CD4-positive, alpha-beta T cell treated with Interleukin-15 for 4 hours (primary cell): ENCODE data around the gene CFAP46.
"Not testable (repeated sequence)": the region's sequence is repeated elsewhere in the genome, so short reads cannot be mapped to it uniquely, and the experiment has no call there.

Source experiments
- DNase-seq: peaks from one replicate; pipeline ENCODE4 v3.0.0-alpha.2; 2020; ENCODE audit warnings: low spot score

CFAP46 gene

DNA sequence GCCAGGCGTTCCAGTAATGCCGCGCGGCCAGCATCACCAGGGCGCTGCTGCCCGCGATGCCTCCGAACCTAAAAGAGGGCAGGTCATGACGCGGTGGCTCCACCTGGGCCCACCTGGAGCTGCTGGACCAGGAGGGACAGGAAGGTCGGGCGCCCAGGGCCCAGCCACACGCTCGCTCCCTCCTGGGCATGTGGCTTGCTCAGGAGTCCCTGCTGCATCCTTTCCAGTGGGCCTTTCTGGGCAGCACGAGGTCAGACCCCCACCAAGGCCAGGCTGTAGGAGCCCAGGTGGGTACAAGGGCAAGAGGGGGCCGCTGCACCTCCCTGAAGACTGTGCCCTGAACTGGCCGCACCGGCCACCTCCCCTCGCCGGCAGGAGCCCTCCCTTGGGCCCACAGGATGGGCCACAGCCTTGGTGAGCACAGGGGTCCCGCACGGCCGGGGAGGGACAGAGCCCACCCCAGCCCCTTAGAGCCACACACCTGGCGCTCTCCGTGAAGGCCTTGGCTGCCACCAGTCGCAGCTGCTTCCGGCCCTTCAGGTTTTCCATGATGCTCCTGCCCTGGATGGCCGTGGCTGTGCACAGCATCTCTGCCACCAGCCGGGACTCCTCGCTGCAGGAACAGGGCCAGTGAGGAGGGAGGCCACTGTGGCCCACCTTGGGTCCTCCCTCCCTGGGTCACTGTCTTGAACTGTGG is 43.2 kb downstream of the CFAP46 start:
- no peak for DNase-seq

DNA sequence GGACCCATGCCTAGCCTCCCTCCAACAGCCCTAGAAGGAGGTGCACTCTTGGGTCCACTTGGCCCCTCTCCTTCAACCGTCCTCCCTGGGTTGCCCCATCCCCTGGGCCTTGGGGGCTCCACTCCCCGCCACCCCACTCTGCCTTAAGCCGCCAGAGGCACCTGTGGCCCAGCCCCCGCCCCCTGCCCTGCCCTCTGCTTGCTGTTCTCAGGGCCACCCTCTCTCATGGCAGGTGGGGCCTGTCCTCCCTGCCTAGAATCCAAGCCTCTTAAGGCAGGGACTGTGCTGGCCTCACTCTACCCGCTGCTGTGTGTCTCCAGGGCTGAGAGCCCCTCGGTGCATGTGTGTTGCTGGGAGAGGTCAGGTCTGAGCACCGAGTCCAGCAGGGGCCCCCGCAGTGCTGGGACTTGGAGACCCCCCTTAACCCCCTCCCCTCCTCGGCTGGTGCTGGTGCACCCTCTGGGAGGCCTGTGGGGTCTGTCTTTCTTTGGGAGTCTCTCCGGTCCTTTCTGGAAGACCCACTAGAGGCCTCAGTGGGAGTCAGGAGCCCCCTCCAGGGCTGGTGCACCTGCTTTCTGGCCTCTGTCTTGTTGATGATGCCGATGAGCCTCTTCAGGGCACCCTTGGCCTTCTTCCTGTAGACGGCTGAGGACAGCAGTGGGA is 43.8 kb downstream of the CFAP46 start:
- no peak for DNase-seq

DNA sequence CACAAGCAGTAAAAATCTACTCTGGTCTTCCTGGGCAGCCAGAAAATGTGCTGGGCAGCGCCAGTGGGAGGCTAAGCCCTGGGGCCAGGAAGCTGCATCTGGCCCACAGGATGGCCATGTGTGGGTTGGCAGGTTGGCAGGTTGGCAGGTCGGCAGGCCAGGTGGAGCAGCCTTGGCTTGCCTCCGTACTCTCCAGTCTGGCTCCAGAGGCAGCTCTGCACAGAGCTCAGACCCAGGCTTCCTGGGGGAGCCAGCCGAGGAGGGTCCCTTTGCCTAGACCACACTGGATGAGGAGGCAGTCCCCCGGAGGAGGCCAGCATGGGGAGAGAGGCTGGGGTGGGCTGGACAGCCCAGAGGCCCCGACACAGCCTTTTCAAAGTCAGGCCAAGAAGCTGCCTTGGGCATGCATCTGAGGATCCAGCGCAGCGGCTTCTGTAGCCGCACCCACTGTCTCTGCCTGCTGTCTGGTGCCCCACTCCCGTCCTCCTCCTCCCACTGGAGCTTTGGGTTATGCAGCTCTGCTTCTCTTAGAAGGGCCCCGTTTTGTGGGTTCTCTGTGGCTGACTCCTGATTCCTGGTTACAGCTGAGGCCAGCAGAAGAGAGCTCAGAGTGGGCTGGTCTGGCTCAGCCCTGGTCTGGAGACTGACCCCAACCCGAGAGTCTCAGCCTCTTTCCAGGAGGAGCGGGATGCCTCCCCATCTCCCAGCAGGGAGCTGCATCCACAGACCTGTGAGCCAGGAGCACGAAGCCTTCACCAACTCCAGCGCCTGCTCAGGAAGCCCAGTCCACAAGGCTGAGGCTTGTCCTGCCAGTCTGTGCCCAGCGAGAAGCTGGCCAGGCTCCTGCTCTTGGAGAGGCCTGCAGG is 44.6 kb downstream of the CFAP46 start:
- no peak for DNase-seq

- DNase-seq: not testable (repeated sequence)
Measured at GRCh38 chr10:132893786-132894185, 48.6 kb downstream of the CFAP46 start.

DNA sequence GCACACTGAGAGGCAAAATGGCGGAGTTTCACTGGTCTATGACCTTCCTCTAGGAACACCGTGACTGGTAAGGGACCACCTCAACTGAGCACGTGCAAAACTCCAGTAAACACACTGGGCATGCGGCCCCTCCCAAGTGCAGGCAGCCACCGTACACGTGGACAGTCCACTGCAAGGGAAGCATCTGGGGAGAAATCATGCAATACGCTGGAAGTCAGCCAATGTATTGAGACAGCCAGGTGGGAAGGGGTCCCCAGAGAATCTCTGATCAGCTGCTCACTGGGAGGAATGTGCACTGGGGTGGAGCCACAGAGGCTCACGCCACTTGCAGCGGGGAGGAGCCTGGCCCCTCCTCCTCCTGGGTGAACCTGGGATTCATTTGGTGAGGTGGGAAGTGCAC is 49.3 kb downstream of the CFAP46 start:
- no peak for DNase-seq

DNA sequence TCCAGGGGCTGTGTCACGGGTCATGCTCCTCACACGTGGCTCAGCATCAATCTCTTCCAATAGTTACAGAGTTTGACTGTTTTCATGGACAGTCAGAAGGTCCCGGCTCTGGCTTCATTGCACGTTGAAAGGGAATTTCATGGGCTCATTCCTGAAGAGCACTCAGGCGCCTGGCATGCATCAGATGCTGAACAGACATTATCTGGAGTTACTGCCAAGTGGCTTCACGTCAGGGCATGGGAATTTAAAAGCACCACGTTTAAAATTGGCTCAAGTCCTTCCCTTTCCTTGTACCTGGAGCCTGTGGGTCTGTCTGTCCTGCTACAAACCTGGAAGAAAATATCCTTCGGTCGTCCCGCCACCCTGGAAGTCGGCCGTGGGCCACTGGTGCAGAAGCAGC is 50.4 kb downstream of the CFAP46 start:
- DNase-seq: no peak

DNA sequence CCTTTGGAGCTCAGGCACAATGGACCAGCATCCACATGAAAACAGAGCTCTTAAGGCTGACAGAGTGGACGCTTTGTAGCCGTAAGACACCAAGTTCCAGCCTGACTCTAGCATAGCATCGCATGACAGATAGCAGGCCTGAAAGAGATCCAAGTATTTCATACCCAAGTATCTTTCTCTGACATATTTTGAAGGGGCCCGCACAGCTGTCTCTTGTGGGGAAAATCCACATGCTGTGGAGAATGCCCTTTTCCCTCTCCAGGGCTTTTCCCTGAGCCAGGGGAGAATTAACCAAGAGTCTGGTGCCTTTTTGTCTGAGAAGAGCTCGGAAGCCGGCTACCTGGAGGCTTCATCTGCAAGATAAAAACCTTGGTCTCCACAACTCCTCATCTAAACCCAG is 51.0 kb downstream of the CFAP46 start:
- DNase-seq: no peak

GRCh38 chr10:132890301-132890700 is 52.1 kb downstream of the CFAP46 start:
- DNase-seq: no peak

- no peak for DNase-seq
Measured at GRCh38 chr10:132889556-132889955, 52.8 kb downstream of the CFAP46 start.

DNA sequence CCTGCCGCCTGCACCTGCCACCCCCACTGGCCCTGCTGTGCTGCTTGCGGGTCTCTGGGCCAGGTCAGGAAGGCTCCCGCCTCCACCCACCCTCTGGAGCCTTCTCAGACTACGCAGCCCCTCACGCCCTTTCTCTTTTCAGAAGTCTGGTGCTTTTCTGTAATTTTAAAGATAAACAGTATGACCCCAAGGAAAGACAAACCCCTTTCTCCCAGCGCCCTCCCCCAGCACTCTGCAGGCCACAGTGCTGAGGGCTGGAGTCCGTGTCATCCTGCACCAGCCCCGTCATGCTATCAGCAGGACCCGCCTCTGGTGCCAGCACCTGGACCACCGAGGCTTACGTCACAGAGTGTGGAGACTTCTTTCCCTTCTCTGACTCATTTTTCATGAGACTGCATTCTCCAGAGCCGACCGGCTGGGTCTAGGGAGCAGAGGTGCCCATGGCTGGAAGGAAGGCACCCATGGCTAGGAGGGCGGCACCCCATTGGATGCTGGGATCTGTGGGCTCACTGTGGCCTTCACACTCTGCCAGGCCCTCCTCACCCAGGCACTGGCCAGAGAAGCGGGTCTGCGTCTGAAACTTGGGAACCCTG is 53.4 kb downstream of the CFAP46 start:
- DNase-seq: no peak

DNA sequence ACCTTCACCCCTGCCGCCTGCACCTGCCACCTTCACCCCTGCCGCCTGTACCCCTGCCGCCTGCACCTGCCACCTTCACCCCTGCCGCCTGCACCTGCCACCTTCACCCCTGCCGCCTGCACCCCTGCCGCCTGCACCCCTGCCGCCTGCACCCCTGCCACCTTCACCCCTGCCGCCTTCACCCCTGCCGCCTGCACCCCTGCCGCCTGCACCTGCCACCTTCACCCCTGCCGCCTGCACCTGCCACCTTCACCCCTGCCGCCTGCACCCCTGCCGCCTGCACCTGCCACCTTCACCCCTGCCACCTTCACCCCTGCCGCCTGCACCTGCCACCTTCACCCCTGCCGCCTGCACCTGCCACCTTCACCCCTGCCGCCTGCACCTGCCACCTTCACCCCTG is 53.9 kb downstream of the CFAP46 start:
- DNase-seq: not testable (repeated sequence)

DNA sequence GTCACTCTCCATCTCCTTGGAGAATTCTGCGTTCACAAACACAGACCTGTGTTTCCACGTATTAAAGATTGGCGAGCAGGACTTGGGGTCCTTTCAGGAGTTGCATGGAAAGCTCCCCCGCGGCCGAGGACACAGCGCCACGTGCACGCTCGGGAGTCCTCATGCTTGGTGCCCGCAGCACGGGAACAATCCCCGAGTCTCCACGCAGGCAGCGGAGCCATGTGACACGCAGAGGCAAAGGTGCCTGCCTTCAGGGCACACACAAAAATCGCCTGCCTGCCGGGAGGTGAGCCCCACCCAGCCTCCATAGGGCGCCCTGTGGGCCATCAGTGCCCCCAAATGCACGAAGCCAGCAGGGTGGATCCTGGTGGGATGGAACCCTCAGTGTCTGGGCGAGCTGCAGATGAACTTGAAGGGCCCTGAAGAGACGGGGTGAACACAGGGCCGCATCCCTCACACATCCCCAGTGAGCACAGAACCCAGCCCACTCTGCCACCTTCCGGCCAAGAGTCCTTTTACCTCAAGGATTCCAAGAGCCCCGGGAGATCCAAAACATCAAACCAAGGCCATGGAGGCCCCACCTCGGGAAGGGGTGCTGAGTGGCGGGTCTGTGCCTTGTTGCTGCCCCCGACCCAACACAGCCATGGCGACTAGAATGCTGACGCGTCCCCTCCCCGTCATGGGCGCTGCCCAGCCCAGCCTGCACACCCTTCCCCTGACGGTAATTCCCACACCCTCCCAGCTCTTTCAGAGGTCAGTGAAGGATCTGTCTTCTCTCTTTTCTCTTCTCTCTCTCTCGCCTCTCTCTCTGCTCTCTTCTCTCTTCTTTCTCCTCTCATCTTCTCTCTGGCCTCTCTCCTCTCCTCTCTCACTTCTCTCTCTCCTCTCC is 55.9 kb downstream of the CFAP46 start:
- DNase-seq: no peak

DNA sequence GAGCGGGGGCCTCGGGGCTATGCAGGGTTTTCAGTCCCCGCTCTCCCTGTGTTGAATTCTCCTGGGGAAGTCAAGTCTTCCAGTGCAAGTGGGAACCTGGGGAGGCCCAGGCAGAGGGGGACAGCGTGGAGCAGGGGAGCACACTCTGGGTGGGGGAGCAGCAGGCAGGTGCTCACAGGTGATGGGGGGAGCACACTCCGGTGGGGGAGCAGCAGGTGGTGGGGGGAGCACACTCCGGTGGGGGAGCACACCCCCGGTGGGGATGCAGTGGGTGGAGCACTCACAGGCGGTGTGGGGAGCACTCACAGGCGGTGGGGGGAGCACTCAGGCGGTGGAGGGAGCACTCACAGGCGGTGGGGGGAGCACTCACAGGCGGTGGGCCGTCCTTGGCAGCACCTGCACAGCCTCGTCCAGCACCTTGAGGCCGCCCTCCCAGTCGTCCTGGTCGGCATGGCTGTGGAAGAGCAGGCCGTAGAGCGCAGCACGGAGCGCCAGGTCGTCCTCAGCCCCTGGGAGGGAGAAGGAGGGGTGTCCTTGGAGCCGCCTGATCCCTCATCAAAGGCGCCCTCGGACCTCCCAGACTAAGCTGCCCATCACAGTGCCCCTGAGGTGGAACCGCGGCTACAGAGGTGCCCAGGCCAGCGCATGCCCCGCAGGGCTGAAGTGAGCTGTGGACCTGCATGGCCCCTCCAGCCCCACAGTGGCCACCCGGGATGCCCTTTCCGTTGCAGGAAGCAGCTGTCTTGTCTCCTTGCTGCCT is 56.7 kb downstream of the CFAP46 start:
- no peak for DNase-seq

DNA sequence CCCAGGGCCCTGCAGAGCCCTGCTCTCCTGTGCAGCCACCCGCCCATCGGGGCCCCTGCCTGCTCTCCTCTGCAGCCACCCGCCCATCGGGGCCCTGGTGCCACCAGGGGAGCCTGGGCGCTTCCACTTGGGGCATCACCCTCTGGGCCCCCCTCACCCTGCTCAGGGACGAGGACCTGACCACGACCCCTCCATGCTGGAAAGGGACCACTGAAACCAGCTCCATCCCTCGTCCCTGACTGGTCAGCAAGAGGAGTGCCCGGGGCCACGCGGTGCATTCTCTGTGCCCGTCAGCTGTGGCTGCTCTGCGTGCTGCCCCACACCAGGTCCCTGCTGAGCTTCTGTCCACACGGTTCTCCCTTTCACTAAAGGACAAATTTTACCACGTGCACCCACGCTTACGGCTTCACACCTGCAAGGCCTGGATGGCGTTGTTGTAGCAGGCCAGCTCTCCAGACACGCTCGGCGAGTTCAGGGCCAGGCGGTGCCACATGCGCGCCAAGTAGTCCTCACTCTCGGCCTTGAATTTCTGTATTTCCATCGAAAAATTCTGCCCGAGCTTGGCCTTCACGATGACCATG is 57.6 kb downstream of the CFAP46 start:
- DNase-seq: no peak

DNA sequence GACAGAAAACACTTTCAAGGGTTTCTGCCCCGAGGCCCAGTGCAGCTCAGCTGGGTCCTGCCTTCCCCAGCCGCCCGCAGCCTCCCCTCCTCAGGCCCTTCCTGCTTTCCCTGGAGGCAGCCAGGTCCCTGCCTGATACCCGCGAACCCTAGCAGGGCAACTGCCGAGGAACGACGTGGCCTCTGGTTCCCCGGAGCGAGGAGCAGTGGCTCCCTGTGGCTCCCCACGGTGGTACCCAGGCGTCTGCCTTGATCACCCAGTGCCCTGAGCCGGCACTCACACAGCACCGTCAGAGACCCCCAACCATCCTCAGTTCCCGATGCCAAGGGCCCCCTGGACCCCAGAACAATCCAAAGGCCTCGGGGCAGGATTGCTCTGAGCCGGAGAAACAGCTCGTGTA is 58.3 kb downstream of the CFAP46 start:
- no peak for DNase-seq

DNA sequence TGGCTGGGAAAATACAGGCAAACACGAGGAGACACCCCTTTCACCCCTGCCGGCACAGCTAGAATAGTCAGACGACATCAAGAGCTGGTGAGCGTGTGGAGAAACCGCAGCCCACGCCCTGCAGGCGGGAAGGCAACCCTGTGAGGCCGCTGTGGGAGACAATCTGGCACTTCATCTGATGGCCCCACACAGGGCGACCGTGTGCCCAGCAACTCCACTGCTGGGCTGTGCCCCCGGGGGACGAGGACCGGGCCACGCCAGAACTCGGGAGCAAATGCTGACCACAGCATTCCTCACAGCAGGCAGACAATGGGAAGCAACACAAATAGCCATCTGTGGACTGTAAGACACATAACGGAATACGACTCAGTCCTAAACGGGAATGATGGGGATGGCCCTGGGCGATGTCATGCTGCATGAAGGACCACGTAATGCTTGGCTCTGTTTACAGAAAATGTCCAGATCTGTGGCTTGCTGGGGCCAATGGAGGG is 58.9 kb downstream of the CFAP46 start:
- no peak for DNase-seq

- DNase-seq: no peak
Measured at GRCh38 chr10:132882069-132882951, 60.1 kb downstream of the CFAP46 start.

GRCh38 chr10:132881186-132881920 is 61.0 kb downstream of the CFAP46 start:
- no peak for DNase-seq
